SK-N-SH (cell line): ENCODE measurements around the gene MYLK4. TPM values are rescaled to one million over a fixed set of nuclear protein-coding genes. Genes with fewer than 3 reads are reported as not detected.

Experiments
- CTCF ChIA-PET: fragments of 300-600, 350-600 bp; formaldehyde crosslinking; extraction: SDS; loops from one replicate; lab custom pipeline; 2021; lab: Yijun Ruan, JAX
- POLR2A ChIA-PET: fragments of 350-600 bp; sonication (Branson Sonifier 250); formaldehyde crosslinking; extraction: SDS; loops from one replicate; lab custom pipeline; 2020; ENCODE audit warnings: antibody characterized with exemption, inconsistent platforms; lab: Yijun Ruan, JAX
- DNase-seq: peaks from one replicate; pipeline ENCODE4 v3.0.0; 2012
- H2AFZ ChIP-seq: fragments of 200-600 bp; sonication (generic); 2 replicates; pipeline ENCODE4 v1.8.1; 2016; ENCODE audit warnings: antibody characterized with exemption, mild to moderate bottlenecking, low read depth
- H3F3A ChIP-seq: fragments of 200-600 bp; sonication (generic); replicated peaks from 2 replicates; pipeline ENCODE3; 2016; ENCODE audit warnings: antibody characterized with exemption, mild to moderate bottlenecking; ENCODE audit not compliant: insufficient read depth
- H3K27ac ChIP-seq, 2 experiments: fragments of 200-500 bp in 1 of 2; fragments of 200-600 bp in 1 of 2; sonication (Bioruptor generic) in 1 of 2; sonication (generic), shearing (Covaris generic) in 1 of 2; 2 replicates each; pipeline versions ENCODE4 v1.5.1 to v1.6.1; 2014 to 2016; ENCODE audit warnings: low read depth in 2 of 2, inconsistent platforms in 1 of 2, low read length in 1 of 2, mild to moderate bottlenecking in 1 of 2, mixed read lengths in 1 of 2
- H3K27me3 ChIP-seq: fragments of 200-600 bp; sonication (generic), shearing (Covaris generic); 2 replicates; pipeline ENCODE4 v1.6.1; 2016; ENCODE audit warnings: mixed run types; ENCODE audit not compliant: insufficient read depth
- H3K36me3 ChIP-seq, 2 experiments: fragments of 200-500 bp in 1 of 2; fragments of 200-600 bp in 1 of 2; sonication (Bioruptor generic) in 1 of 2; sonication (generic) in 1 of 2; replicated peaks in 1 of 2; 2 replicates each; pipeline versions ENCODE3 to v1.5.1; 2014 to 2016; ENCODE audit warnings: low read length in 1 of 2, mild to moderate bottlenecking in 1 of 2; ENCODE audit not compliant: insufficient read depth in 2 of 2, control insufficient read depth in 1 of 2
- H3K4me1 ChIP-seq, 2 experiments: fragments of 200-500 bp in 1 of 2; fragments of 200-600 bp in 1 of 2; sonication (Bioruptor generic) in 1 of 2; sonication (generic), shearing (Covaris generic) in 1 of 2; 2 replicates each; pipeline versions ENCODE4 v1.5.1 to v1.6.1; 2014 to 2016; ENCODE audit warnings: low read depth in 1 of 2, low read length in 1 of 2, mixed run types in 1 of 2; ENCODE audit not compliant: insufficient read depth in 2 of 2, control insufficient read depth in 1 of 2
- H3K4me2 ChIP-seq: fragments of 200-600 bp; sonication (generic), shearing (Covaris generic); 2 replicates; pipeline ENCODE4 v1.6.1; 2017; ENCODE audit warnings: mixed run types
- H3K4me3 ChIP-seq, 2 experiments: fragments of 200-500 bp in 1 of 2; fragments of 200-600 bp in 1 of 2; sonication (Bioruptor generic) in 1 of 2; sonication (generic), shearing (Covaris generic) in 1 of 2; 2 replicates each; pipeline versions ENCODE4 v1.5.1 to v1.8.1; 2014 to 2016; ENCODE audit warnings: low read depth in 2 of 2, inconsistent platforms in 1 of 2, low read length in 1 of 2, mild to moderate bottlenecking in 1 of 2, mixed read lengths in 1 of 2, moderate library complexity in 1 of 2
- H3K79me2 ChIP-seq: fragments of 200-600 bp; sonication (generic); 2 replicates; pipeline ENCODE4 v1.8.1; 2017; ENCODE audit warnings: mild to moderate bottlenecking; ENCODE audit not compliant: insufficient read depth
- H3K9ac ChIP-seq: fragments of 200-600 bp; sonication (generic); 2 replicates; pipeline ENCODE4 v1.6.1; 2017; ENCODE audit warnings: mixed run types
- H3K9me2 ChIP-seq: fragments of 200-600 bp; sonication (generic); 2 replicates; pipeline ENCODE4 v1.6.1; 2017; ENCODE audit warnings: mixed run types
- H3K9me3 ChIP-seq: fragments of 200-600 bp; sonication (generic); 2 replicates; pipeline ENCODE4 v1.6.1; 2017; ENCODE audit warnings: mixed run types, mild to moderate bottlenecking, moderate library complexity
- H4K20me1 ChIP-seq: fragments of 200-600 bp; sonication (generic); 2 replicates; pipeline ENCODE4 v1.6.1; 2017; ENCODE audit warnings: mild to moderate bottlenecking, mixed run types; ENCODE audit not compliant: insufficient read depth
- EZH2phosphoT487 ChIP-seq: fragments of 200-600 bp; sonication (generic); IDR thresholded peaks from 2 replicates; pipeline ENCODE4 v1.6.1; 2017; ENCODE audit warnings: low read depth, mixed run types, mild to moderate bottlenecking, antibody characterized with exemption, moderate library complexity, borderline replicate concordance
- FOXJ3 ChIP-seq: sonication (generic); formaldehyde crosslinking; IDR thresholded peaks from 2 replicates; pipeline ENCODE4 v1.5.1; 2020; ENCODE audit warnings: mild to moderate bottlenecking, missing genetic modification reagents
- GABPA ChIP-seq: IDR thresholded peaks from 2 replicates; pipeline ENCODE4 v1.4.0; 2012; ENCODE audit warnings: low read depth, mild to moderate bottlenecking
- GATA2 ChIP-seq: sonication (generic); formaldehyde crosslinking; IDR thresholded peaks from 2 replicates; pipeline ENCODE4 v1.5.0; 2020; ENCODE audit warnings: mild to moderate bottlenecking, missing genetic modification reagents
- IRF3 ChIP-seq: fragments of 150-350 bp; IDR thresholded peaks from 2 replicates; pipeline ENCODE4 v1.6.1; 2016; ENCODE audit warnings: mild to moderate bottlenecking, low read depth, low read length
- JUND ChIP-seq: IDR thresholded peaks from 2 replicates; pipeline ENCODE4 v1.4.0; 2012
- MXI1 ChIP-seq: IDR thresholded peaks from 2 replicates; pipeline ENCODE4 v1.6.1; 2012; ENCODE audit warnings: mild to moderate bottlenecking, low read depth, low read length, improper control_type of control experiment
- NRF1 ChIP-seq: IDR thresholded peaks from 2 replicates; pipeline ENCODE4 v1.6.1; 2012; ENCODE audit warnings: low read depth, mild to moderate bottlenecking, low read length
- PBX3 ChIP-seq: IDR thresholded peaks from 2 replicates; pipeline ENCODE4; 2012
- RFX5 ChIP-seq: IDR thresholded peaks from 2 replicates; pipeline ENCODE4 v1.6.1; 2012; ENCODE audit warnings: mild to moderate bottlenecking, improper control_type of control experiment, low read length
- SMC3 ChIP-seq: IDR thresholded peaks from 2 replicates; pipeline ENCODE4 v1.6.1; 2012; ENCODE audit warnings: low read depth, low read length, improper control_type of control experiment
- TAF1 ChIP-seq: IDR thresholded peaks from 2 replicates; pipeline ENCODE4 v1.6.1; 2012; ENCODE audit warnings: low read depth, mild to moderate bottlenecking, low read length, moderate library complexity, borderline replicate concordance
- WGBS: methylation state at CpG from one replicate; pipeline ENCODE4 v1.1.6; 2017; ENCODE audit warnings: low lambda C conversion rate; 5-methylcytosine and 5-hydroxymethylcytosine counted together
- polyA plus RNA-seq, 3 experiments: library from polyadenylated mRNA; depleted of rRNA; stranded (reverse); fragments of >200 nt; gene quantifications; 2 replicates each; pipeline ENCODE4 v1.2.3, GENCODE V29; 2012
- TF ChIP-seq, protein P1 (sequence below): IDR thresholded peaks from 2 replicates; pipeline ENCODE4 v1.4.0; 2012; ENCODE audit warnings: low read depth
- TF ChIP-seq, protein P2 (sequence below): IDR thresholded peaks from 2 replicates; pipeline ENCODE4 v1.4.0; 2012; ENCODE audit warnings: low read depth, borderline replicate concordance

Gene MYLK4
- polyA plus RNA-seq, 1 of the 3 experiments (the other 2 are of a cell fraction) = 0.16 TPM

DNA sequence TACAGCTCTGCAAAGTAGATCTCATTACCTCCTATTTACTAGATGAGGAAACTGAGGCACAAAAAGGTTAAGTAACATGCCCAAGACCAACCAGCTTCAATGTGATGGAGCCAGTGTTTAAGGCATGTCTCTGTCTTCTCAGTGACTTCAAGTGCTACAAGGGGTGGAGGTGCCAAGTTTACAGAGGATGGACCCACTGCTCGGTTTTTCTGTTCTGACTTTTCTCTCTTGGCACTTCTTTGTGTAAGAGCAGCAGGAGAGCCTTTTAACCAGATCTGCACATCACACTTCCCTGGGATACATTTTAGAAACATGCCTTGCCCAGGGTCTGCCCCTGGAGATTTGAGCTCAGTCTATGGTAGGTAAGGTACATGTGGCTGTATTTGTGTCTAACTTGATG, 24.3 kb upstream of the MYLK4 start (continued):
- no peak for TF ChIP-seq EZH2phosphoT487

GRCh38 chr6:2773449-2773848, 22.7 kb upstream of the MYLK4 start:
- peaks cover 100% of the 10 kb centered on the region for H3K79me2 ChIP-seq
- H3F3A ChIP-seq = no peaks in the 10 kb centered on the region
- ChIA-PET POLR2A (no interaction called here), CTCF (interaction anchor here (0.6 to 6.8 kb wide), 5 partner anchors 17 to 179 kb away, joined by 3 to 33 read pairs (median 3); no protein-coding TSS in a partner anchor)
- no peak overlapping the region for H3K4me2 ChIP-seq
- no peak overlapping the region for H3K4me3 ChIP-seq
- TF ChIP-seq, protein P1, sequence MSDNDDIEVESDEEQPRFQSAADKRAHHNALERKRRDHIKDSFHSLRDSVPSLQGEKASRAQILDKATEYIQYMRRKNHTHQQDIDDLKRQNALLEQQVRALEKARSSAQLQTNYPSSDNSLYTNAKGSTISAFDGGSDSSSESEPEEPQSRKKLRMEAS = no peak
- no peak for TF ChIP-seq IRF3
- no peak for TF ChIP-seq PBX3
- TF ChIP-seq GABPA = no peak
- TF ChIP-seq NRF1 = no peak
- no peak for TF ChIP-seq SMC3
- no peak for TF ChIP-seq MXI1
- no peak for TF ChIP-seq TAF1
- no peak for TF ChIP-seq JUND
- no peak for TF ChIP-seq FOXJ3 (CRISPR knock-in tag)
- TF ChIP-seq, protein P2, sequence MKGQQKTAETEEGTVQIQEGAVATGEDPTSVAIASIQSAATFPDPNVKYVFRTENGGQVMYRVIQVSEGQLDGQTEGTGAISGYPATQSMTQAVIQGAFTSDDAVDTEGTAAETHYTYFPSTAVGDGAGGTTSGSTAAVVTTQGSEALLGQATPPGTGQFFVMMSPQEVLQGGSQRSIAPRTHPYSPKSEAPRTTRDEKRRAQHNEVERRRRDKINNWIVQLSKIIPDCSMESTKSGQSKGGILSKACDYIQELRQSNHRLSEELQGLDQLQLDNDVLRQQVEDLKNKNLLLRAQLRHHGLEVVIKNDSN = no peak
- no peak for TF ChIP-seq RFX5
- no peak for TF ChIP-seq GATA2 (CRISPR knock-in tag)
- peaks cover 45% of the 10 kb centered on the region for H4K20me1 ChIP-seq
- H3K9me3 ChIP-seq = no peaks in the 10 kb centered on the region
- H3K4me1 ChIP-seq = peaks cover 12 to 17% of the 10 kb centered on the region in 2 experiments; a peak in 3 of 4 replicates
- H3K27ac ChIP-seq = no peak overlapping the region
- DNase-seq = no peak
- peaks cover 39 to 73% of the 10 kb centered on the region in 2 experiments for H3K36me3 ChIP-seq
- H3K27me3 ChIP-seq = no peaks in the 10 kb centered on the region
- WGBS = 75% methylated on average over 3 of the region's 3 CpGs
- H2AFZ ChIP-seq = no peak overlapping the region
- no peaks in the 10 kb centered on the region for H3K9me2 ChIP-seq
- no peak overlapping the region for H3K9ac ChIP-seq
